Fibroblast of skin of left quadriceps (primary cell): Measurements from ENCODE around the gene CCDC66.

Experiments
- DNase-seq, 2 experiments: peaks; one replicate each; pipeline ENCODE4 v3.0.0-alpha.2; 2013; ENCODE audit warnings: low read depth in 2 of 2

CCDC66 gene

GRCh38 chr3:56621681-56622080 is 64.7 kb downstream of the CCDC66 start:
- no peak for DNase-seq

GRCh38 chr3:56622381-56622780 is 65.4 kb downstream of the CCDC66 start:
- DNase-seq, result no peak

DNA sequence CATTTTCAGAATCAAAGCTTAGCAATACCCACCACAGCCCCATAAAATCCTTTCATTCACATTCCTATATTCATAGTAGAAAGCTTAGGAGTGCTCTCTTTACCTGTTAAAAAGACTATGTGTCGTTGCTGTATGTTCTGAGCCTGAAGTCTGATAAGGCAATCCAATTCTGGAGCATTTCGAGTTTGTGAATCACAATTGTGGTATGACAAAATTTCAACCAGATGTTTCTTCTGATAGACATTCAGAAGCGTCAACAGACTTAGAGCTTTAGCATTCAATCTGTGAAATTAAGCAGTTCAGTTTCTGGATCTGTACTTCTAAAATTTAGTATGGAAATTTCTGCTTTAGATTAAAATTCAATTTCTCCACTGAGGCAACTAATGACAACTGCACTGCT is 67.8 kb downstream of the CCDC66 start:
- peak; percentile 42 for DNase-seq

GRCh38 chr3:56629047-56629446 is 72.1 kb downstream of the CCDC66 start:
- no peak for DNase-seq

GRCh38 chr3:56629451-56629850 is 72.5 kb downstream of the CCDC66 start:
- no peak for DNase-seq

GRCh38 chr3:56630966-56631365 is 74.0 kb downstream of the CCDC66 start:
- DNase-seq, result peak in 1 of 2 experiments; percentile 6

DNA sequence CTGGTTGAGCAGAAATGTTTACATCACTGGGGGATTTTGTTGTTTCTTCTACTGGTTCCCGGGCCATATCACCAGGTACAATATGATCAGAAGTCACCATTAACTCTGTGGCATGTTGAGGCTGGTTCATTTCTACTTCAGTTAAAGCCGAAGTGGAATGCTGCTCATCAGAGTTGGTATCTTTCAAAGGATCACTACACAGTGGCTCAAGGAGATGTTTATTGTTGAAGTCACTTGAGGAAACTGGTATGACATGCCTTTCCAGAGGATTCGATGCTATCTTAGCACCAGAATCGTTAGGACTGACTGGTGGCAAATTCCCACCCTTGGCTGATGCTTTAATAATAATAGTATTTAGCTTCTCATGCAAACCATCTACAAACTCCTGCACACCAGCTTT is 76.2 kb downstream of the CCDC66 start:
- no peak for DNase-seq

GRCh38 chr3:56633602-56634535 is 76.9 kb downstream of the CCDC66 start:
- no peak for DNase-seq

DNA sequence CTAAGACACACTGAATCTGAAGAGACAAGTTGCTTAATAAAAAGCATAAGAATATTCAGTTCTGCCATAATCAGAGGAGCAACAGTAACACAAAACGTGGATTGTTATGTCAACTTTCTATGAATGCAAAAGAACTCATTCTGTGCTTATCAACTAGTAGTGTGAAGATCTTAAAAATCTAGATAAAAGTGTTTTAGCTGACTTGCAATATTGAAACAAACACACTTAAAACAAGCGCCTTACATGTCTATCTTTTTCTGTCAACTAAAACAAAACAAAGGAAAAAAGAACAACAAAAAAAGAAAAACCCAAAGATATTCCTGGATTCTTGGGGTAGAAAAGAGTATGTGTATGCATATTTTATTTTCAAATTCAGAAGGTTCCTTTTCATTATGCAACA is 88.4 kb downstream of the CCDC66 start:
- no peak for DNase-seq

DNA sequence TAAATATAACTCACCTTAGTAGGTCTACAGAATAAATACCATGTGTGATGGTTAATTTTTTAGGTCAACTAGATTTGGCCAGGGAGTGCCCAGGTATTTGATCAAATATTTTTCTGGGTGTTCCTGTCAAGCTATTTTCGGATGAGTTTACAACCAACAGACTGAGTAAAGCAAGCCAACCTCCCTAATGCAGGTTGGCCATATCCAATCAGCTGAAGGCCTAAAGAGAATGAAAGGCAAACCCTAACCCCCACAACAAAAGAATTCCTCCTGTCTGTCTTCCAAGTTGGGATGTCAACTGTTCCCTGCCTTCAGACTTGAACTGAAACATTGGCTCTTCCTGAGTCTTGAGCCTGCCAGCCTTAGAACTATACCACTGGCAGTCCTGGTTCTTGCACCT is 97.5 kb downstream of the CCDC66 start:
- no peak for DNase-seq

DNA sequence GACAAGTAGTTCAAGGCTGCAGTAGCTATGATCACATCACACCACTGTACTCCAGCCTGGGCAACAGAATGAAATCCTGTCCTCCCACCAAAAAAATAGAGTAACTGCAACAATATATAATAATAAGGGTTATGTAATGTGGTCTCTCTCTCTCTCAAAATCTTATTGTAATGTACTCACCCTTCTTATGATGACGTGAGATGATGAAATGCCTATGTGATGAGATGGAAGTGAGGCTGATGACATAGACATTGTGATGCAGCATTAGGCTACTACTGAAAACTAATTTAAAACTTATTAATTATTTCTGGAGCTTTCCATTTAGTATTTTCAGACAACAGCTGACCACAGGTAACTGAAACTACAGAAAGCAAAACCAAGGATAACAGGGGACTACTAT is 98.7 kb downstream of the CCDC66 start:
- DNase-seq, result no peak

DNA sequence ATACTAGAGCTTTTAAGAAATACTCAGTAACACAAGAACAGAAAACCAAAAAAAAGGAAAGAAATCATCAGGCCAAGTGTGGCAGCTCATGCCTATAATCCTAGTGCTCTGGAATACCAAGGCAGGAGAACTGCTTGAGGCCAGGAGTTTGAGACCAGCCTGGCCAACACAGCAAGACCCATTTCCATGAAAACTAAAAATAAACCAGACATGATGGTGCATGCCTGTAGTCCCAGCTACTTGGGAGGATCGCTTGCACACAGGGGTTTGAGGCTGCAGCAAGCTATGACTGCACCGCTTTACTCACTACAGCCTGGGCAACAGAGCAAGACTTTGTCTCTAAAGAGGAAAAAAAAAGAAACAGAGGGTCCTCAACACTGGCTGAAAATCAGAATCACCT is 107.8 kb downstream of the CCDC66 start:
- no peak for DNase-seq

DNA sequence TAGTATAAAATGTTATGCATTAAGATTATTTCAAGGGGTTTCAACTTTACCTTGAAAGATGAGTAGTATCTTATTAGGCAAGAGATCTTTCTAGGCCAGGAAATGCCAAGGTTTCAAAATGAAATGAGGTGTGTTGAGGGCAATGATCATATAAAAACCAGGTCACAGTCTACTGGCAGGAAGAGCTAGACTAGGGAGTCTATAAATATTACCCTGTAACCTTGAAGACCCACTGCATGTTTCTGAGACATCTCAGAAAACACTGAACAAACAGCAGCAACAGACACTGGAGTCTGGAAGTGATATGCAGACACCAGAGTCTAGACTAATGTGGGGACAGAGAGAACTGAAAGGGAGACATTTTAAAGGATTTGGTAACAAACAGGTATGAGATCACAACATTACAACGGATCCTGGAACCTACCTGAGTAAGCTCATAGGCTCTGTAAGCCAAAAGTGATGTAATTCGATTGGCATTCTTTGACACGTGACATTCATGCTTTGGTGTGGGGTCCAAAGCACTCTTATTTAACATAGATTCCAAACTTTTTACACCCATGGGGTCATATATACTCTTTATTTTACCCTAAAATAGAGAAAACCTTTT is 111.1 kb downstream of the CCDC66 start:
- DNase-seq, result no peak
